Inflammatory macrophage treated with lipopolysaccharide for 1 hour (primary cell): ENCODE data around the gene ZNF558.
A peak's percentile ranks its signal among the peaks of the same experiment; 100 is the strongest.

ENCODE experiments used
- DNase-seq, 2 donors: peaks; one replicate each; pipeline ENCODE4 v3.0.0-alpha.2; 2020 to 2022

ZNF558 gene

GRCh38 chr19:8832132-8833021, at the start of gene ZNF558, which contains the start of gene MBD3L1:
TSS of gene ZNF558 (minus strand) at chr19:8832304. CDS start at chr19:8822659, 9,645 bp downstream.
TSS of gene MBD3L1 (plus strand) at chr19:8832377. CDS start at chr19:8842679, 10,302 bp downstream.
- DNase-seq = peak; percentile 97 to 98

DNA sequence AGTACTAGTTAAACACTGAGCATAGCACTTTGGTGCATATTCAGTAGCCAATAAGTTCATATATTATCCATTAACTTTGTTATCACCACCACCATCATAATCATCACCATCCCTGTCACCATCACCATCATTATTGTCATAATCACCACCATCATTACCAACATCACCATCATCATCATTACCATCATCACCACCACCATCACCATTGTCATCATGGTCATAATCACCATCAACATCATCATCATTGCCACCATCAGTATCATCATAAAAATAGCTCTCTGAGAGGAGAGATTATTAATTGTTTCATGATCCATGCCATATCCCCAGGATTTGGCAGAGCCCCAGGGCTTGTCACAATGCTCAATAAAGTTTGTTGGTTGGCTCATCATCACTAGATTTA, 49.4 kb upstream of the ZNF558 start:
- no peak for DNase-seq

DNA sequence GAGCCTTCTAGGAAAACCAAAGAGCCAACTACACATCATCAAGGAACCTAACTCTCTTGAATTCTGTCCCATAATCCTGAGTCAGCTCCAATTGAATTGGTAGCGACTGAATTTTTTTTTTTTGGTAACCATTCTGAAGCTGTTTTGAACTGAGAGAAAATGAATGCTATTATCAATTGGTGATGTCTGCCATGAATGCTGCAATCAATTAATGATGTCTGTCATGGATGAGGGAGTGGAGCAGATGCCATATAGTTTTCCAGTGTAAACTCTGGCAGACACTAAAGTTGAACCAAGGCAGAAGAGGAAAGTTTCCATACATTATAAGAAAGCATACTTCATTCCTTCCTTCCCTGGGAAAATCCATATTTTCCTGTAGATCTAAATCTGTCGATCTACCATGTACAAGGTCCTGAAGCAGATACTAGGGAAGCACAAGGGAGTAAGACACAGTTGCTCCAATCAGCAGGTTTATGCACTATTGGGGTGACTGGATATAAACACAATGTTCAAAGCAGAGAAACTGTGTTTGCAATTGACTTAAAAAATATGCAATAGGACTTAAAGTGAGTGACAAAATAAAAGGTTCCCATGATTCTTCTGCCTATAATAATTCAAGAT, 48.9 kb upstream of the ZNF558 start:
- DNase-seq = no peak

DNA sequence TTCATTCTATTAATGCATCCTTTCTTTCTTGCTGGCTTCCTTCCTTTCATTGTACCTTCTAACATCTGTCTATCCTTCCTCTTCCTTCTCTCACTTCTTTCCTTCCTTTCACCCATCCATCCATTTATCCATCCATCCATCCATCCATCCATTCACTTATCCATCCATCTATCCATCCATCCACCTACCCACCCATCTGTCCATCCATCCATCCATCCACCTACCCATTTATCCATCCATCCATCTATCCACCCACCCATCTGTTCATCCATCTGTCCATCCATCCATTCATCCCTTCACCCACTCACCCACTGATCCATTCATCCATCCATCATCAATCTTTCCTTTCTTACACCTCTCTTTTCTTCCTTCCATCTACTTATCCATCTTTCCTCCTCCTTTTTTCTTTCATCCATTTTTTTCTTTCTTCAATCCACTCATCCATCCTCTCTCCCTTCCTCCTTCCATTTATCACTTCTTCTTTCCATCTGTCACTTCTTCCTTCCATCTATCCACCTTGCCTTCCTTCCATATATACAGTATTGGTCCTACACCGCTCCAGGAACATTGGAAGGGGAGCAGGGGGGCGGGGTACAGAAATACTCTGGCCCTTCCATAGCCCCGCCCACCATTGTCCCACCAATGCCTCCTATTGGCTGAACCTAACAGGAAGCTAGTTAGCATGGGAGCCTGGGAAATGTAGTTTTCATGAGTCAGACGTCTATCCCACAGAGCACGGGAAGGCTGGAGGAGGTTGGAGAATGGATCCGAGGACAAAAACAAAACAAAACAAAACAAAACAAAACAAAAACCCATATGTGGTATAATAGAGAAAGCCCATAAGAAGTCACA, 46.0 kb upstream of the ZNF558 start:
- DNase-seq = no peak

- no peak for DNase-seq
These were observed 34.2 kb upstream of the ZNF558 start for GRCh38 chr19:8866344-8866743.

DNA sequence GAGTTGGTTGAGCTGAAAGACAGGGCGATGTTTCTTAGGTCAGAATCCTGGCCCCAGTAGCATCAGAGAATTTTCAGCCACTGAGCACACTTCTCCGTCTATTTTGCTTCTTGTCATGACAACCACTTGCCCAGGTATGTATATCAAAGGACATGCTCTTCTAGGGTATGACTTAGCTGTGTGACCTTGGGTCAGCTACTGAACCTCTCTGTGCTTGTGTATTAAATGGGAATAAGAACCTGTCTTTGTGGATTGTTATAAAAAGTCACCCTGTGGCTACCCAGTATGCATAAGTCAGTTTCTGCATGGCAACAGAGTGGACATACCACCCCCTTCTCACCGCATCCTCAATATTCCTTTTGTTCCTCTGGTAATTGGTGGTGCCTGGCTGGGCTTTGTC, 26.2 kb upstream of the ZNF558 start:
- DNase-seq = no peak

- no peak for DNase-seq
These were observed 18.4 kb upstream of the ZNF558 start for GRCh38 chr19:8850488-8850887.

DNA sequence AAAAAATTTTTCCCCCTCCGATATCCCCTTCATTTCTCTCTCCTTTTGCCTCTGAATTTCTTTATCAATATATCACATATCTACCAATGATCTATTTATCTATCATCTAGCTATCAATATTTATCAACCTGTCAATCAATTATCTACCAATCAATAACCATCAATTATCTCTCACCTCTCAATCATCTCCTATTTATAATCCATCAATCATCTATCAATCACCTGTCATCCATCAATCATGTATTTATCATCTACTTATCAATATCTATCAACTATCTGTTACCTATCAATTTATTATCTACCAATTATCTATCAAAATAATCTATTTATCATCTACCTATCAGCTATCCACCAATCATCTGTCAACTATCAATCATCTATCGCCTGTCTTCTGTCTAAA, 17.1 kb upstream of the ZNF558 start:
- no peak for DNase-seq

DNA sequence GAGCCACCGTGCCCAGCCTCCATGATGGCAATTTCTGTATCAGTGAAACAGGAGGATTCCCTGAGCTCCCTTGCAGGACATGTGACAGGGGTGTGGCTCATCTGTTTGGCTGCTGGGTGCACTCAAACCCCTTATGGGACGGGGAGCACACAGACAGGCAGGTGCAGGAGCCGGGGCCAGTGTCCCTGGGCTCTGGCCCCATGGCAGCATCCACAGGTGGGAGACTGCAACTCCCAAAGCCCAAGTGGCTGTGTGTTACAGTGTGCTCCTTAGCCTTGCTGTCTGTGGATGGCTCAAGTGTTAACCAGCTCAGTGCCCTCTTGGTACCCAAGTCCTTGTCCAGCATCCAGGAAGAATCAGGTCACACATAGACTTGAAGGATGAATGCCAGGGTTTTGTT, 14.7 kb upstream of the ZNF558 start:
- no peak for DNase-seq

- no peak for DNase-seq
These were observed 8.6 kb upstream of the ZNF558 start for GRCh38 chr19:8840708-8841107.

DNA sequence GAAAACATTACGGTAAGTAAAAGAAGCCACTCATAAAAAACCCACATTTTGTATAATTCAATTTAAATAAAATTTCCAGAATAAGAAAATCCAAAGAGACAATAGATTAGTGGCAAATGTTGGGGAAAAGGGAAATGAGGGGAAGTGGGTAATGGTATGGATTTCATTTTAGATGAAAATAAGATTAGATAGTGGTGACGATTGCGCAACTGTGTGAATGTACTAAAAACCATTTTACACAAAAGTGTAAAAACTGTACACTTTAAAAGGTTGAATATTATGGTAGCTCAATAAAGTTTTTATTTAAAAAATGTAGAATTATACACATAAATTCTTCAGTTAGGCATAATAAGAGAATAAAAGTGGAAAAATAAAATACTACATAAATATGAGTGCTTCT, 3.8 kb upstream of the ZNF558 start:
- DNase-seq = no peak

DNA sequence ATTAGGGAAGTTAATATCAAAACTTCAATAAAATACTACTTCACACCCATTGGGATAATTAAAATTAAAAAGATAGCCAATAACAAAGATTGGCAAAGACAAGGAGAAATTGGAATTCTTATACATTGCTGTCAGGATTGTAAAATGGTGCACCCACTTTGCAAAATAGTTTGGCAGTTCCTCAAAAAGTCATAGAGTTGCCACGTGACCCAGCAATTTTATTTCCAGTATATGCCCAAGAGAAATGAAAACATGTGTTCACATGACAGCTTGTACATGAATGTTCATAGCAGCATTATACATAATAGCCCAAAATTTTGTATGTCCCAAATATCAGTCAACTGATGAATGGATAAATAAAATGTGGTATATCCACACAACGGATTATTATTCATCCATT, 3.3 kb upstream of the ZNF558 start:
- no peak for DNase-seq

- no peak for DNase-seq
These were observed 322 bp downstream of the ZNF558 start for GRCh38 chr19:8831832-8832131.

DNA sequence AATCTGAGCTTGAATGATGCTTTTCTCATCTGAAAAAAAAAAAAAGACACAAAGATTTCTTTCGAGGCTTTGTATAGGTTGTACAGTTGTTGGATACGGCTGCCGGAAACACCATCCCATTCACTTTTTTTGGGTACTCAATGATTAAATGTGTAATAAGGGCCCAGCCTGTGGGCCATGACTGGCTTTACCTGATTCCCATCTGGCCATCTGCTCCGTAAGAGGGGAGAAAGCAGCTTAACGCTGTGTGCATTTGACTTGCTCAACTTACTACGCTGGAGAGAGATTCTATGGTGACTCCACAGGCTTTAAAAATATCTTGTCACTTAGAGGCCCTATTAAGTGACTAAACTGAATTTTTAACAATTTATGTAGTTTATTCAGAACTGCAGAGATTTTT, 731 bp downstream of the ZNF558 start:
- DNase-seq = no peak

- no peak for DNase-seq
These were observed 4.8 kb downstream of the ZNF558 start for GRCh38 chr19:8827277-8827676.

DNA sequence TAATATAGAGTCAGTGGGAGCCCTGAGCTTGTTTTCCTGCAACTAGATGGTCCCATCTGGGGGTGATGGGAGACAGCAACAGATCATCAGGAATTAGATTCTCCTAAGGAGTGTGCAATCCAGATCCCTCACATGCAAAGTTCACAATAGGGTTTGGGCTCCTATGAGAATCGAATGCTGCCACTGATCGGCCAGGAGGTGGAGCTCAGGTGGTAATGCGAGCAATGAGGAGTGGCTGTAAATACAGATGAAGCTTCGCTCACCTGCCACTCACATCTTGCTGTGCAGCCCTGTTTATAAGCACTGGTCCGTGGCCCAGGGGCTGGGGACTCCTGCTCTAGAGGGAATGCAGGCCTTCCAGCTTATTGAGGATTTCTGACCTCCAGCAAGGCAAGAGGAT, 5.7 kb downstream of the ZNF558 start:
- no peak for DNase-seq

DNA sequence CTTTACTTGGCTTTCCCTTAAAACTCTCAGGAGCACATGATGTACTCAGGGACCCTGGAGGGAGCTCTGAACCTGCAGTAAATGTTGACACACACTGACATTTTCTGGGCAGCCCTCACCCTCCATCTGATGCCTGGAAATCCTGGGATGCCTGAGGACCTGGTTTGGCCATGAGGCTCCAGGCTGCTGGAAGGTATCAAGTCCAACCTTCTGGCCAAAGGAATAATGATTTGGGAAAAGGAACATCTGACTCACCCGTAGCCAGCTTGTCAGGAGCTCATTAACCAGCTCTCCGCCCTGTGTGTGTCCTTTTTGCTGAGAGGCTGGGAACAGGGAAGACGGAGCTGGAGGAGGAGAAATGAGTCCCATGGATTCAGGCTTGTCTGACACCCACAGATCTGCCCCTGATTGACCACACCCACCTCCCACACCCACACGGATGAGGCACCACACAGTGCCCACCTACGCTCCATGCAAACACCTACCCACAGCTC, 10.3 kb downstream of the ZNF558 start:
- DNase-seq = no peak

DNA sequence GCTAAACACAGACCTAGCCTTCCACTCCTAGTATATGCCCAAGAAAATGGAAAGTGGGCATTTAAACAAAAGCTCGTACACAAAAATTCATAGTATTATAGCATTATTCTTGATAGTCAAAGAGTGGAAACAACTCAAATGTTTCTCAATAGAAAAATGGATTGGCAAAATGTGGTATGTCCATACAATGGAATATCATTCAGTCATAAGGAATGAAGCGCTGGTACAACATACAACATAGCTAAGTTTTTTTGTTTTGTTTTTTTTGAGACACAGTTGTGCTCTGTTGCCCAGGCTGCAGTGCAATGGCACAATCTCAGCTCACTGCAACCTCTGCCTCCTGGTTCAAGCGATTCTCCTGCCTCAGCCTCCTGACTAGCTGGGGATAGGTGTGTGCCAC, 11.9 kb downstream of the ZNF558 start:
- DNase-seq = no peak

DNA sequence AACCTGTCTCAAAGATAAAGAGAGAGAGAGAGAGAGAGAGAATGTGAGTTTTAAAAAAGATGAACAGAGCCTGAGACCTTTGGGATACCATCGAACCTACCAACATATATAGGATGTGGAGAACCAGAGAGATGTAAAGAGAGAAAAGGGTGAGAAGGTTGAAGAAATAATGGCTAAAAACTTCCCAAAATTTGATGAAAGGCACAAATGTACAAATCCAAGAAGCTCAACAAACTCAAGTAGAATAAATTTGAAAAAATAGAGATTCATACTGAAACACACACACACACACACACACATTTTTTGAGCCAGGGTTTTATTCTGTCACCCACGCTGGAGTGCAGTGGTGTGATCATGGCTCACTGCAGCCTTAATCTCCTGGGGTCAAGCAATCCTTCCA, 16.3 kb downstream of the ZNF558 start:
- DNase-seq = no peak

DNA sequence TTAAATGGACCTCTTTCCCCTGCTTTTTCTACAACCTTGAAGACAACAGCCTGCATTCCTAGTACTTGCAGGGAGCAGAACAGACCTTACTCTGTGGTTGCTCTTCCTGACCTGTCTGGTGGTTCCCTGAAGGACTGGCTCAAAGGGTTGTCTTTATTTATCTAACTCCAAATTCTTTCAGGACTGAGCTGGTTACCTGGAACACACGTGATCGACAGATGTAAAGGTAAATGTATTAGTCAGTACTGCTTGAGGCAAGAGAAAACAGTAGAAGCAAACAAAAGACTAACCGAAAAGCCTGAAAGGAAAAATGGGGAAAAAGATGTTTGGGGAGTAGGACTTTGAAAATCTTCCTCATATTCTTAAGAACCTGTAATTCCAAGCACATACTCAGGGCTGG, 17.9 kb downstream of the ZNF558 start:
- no peak for DNase-seq

- no peak for DNase-seq
These were observed 20.6 kb downstream of the ZNF558 start for GRCh38 chr19:8811315-8812172.

GRCh38 chr19:8806661-8807060, 25.4 kb downstream of the ZNF558 start:
- DNase-seq = no peak

DNA sequence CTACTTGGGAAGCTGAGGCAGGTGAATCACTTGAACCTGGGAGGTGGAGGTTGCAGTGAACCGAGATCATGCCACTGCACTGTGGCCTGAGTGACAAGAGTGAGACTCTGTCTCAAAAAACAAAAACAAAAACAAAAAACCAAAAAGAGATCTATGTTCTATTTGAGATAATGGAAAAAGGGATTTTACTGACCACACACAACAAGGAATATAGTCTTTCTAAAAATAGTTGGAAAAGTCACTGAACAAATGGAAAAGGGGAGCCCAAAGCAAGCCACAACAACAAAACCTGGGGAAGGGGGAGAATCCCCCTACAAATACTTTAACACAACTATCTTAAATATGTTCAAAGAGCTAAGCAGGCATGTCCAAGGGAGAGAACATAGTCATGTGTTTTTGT, 37.3 kb downstream of the ZNF558 start:
- DNase-seq = no peak
